ENCODE results near the gene ARL11. TPM values are rescaled to one million over a fixed set of nuclear protein-coding genes. Genes with fewer than 3 reads are reported as not detected.

Gene ARL11
- total RNA-seq, 1 donor from 2014 or later: 0.27 TPM

DNA sequence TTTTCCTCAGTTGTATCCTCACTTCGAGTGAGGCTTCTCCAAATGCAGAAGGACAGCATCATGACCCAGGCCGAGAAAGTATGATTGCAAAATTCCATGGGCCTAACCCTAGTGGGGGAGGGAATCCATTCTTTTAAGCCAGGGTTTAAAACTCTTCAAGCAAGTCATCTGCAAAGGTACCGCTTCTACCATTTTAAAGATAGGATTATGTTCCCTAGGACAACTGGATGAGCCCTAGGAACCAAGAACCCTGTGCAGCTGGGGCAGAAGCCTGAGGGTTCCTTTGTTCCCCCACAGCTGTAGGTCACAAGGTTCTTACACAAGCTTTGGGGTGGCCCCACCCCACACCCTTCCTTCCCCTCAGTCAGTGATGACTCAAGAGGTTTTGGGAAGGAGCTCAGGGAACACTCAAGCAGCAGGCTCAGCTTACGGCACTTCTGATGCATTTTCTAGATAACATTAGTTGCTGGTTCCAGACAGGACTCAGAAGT, 13.5 kb downstream of the ARL11 start:
- intact Hi-C loops (cut with DNase I): no loop called here
- peak; percentile 86 for DNase-seq (ENCODE audit: low spot score)

DNA sequence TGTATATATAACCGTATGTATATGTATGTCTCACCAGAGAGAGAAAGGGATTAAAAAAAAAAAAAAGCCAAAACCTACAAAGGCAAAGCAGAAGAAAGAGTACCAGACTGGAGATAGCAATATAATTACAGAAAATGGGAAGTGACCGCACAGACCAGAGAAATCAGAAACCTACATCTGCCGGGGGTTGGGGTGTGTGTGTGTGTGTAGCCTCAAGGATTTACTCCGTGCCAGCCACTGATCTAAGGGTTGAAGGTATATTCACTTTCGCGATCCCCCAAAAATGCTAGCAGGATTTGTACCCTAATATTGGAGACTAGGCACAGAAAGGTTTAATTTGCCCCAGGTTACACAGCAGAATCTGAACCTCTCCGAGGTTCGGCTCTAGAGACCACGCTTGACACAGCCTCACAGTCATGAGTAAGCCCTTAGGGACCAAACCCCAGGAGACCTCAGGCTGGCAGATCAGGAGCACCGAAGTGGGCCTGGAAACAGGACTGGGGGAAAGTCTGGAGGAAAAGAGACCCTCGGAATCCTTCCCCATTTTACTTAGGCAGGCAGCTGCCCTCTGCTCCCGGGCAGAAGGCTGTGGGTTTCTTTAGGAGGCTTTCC, 14.8 kb downstream of the ARL11 start:
- intact Hi-C loops (cut with DNase I): no loop called here
- no peak for DNase-seq (ENCODE audit: low spot score)

DNA sequence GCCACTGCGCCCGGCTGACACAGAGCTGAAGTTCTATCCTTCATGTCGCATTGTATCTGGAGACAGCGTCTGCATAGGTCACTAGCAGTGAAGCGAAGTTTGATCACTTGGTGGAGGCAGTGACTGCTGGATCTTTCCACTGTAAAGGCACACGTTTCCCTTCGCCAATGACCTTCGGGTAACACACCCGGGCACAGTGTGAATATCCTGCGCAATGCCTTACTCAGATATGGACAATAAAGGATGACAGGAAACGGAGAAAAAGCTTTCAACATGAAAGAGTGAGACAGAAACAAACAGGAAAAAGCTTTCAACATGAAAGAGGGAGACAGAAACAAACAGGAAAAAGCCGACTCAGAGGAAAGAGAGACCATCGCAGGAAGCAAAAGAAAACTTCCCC, 17.1 kb downstream of the ARL11 start:
- no peak for DNase-seq (ENCODE audit: low spot score)
- intact Hi-C loops (cut with DNase I): no loop called here

DNA sequence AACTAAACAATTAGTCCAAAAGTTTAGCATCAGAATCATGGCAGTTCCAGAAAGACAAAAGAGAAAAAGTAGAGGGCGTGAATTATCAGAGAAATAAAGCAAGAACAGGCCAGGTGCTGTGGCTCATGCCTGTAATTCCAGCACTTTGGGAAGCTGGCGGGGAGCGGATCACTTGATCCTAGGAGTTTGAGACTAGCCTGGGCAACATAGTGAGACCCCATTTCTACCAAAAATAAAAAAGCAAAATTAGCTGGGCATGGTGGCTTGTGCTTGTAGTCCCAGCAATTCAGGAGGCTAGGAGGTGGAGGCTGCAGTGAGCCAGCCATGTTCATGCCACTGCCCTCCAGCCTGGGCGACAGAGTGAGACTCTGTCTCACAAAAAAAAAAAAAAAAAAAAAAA, 18.4 kb downstream of the ARL11 start:
- intact Hi-C loops (cut with DNase I): no loop called here
- no peak for DNase-seq (ENCODE audit: low spot score)

- no peak for DNase-seq (ENCODE audit: low spot score)
- intact Hi-C loops (cut with DNase I): no loop called here
These were observed 21.1 kb downstream of the ARL11 start for GRCh38 chr13:49649244-49649962.

DNA sequence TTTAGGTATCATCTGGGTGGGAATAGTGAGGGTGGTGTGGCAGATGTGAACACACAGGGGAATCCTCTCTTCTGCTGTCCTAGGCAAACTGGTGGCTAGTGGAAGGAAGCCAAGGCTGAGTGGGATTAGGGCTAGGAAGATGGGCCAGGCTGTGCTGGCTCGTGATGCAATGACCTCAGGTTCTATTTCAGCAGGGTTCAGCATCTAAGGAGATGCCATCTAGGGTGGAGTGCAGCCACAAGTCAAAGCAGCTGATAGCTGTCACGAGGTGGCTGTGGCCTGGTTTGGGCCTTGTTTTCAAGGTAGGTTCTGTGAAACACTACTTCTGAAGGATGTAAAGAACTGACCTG, 21.6 kb downstream of the ARL11 start:
- DNase-seq (ENCODE audit: low spot score): no peak
- intact Hi-C loops (cut with DNase I): no loop called here

DNA sequence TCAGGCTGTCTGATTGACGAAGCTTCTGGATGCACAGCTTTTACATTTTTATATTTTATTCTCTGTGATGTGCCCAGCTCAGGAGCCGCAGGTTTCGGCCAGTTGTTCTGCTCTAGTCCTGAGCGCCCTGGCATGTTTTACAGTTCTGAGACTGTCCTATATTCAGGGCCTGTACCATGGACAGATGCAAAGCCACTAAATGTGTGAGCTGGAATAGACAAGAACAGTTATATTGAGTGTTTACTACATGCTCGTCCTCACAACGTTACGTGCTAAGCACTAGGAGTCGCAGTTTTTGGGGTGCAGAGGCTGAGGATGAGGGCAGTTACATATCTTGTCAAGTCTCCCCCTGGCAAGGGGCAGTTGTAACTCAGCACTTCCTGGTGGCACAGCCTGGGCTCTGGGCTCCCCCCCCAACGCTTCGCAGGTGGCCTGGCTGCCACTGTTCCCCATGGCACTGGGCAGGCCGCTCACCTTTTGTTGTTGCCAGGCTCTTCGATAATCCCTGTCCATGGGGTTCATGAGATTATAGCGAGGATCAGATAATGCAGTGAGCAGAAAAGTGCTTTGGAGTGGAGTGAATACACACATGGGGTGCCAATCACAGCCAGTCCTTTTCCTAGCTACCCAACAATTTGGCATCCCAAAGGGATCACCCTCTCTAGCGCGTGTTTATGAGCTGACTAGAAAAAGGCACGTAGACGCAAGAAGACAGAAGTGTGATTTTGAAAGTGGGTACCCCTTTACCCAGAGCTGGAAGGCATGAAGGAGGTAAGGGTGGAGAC, 23.5 kb downstream of the ARL11 start:
- intact Hi-C loops (cut with DNase I): no loop called here
- no peak for DNase-seq (ENCODE audit: low spot score)

GRCh38 chr13:49652355-49653305, 24.3 kb downstream of the ARL11 start:
- intact Hi-C loops (cut with DNase I): no loop called here
- DNase-seq (ENCODE audit: low spot score): no peak

DNA sequence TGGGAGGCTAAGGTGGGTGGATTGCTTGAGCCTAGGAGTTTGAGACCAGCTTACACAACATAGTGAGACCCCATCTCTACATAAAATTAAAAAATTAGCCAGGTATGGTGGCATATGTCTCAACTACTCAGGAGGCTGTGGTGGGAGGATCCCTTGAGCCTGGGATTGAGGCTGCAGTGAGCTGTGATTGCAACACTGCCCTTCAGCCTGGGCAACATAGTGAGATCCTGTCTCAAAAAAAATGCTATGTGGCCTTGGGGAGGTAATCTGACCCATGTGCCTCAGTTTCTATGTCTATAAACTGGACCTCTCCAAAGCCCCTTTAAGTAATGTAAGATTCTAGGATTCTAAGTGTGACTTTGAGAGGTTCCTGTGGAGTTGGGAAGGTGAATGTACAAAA, 25.2 kb downstream of the ARL11 start:
- intact Hi-C loops (cut with DNase I): no loop called here
- DNase-seq (ENCODE audit: low spot score): no peak

- intact Hi-C loops (cut with DNase I): no loop called here
- DNase-seq (ENCODE audit: low spot score): no peak
These were observed 25.7 kb downstream of the ARL11 start for GRCh38 chr13:49654011-49654410.

- intact Hi-C loops (cut with DNase I): no loop called here
- DNase-seq (ENCODE audit: low spot score): no peak
These were observed 27.6 kb downstream of the ARL11 start for GRCh38 chr13:49655906-49656305.

- DNase-seq (ENCODE audit: low spot score): no peak
These were observed 28.9 kb downstream of the ARL11 start for GRCh38 chr13:49657241-49657641.

GRCh38 chr13:49664606-49665005, 36.3 kb downstream of the ARL11 start:
- intact Hi-C loops (cut with DNase I): no loop called here
- no peak for DNase-seq (ENCODE audit: low spot score)

More at GRCh38 chr13:49657241-49657641, 28.9 kb downstream of the ARL11 start:
- intact Hi-C loops (cut with DNase I): no loop called here

DNA sequence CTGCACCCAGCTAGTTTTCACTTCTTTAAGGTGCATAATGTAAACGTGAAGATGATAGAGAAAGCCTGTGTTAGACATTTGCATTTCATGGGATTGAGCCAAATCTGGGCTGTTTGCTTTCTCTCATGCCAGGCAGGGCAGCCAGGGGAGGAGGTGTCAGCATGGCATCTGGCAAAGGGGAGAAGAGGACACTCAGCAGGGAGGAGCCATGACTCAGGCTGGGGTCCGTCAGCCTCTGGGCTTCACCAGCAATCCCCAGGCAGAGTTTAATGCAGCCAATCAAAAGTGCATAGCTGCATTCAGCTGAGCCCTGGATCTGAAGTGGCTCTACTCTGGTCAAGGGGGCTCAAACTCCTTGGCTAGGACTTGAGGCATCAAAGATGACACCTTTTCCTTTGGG, 39.5 kb downstream of the ARL11 start:
- intact Hi-C loops (cut with DNase I): no loop called here
- no peak for DNase-seq (ENCODE audit: low spot score)

- intact Hi-C loops (cut with DNase I): loop anchor here (1.0 kb wide), 1 partner anchor 178 kb away; no protein-coding TSS in a partner anchor
- no peak for DNase-seq (ENCODE audit: low spot score)
These were observed 41.5 kb downstream of the ARL11 start for GRCh38 chr13:49669735-49670309.

DNA sequence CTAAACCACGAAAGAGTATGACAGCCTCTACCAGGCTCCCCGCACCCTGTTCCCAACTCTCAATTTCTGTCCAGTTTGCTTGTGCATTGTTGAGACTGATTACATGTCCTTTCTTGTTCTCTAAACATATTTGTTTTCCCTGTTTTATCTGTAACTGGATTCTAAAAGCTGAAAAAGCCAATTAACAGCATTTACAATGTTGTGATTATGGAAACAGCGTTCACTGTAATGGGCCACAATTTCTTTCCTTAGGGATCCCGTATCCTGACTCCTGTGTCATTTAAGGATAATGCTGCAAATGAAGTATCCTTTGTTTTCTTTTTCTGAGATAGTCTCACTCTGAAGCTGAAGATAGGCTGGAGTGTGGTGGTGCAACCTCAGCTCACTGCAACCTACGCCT, 42.5 kb downstream of the ARL11 start:
- intact Hi-C loops (cut with DNase I): loop anchor here (1.0 kb wide), 1 partner anchor 177 kb away; no protein-coding TSS in a partner anchor
- no peak for DNase-seq (ENCODE audit: low spot score)

DNA sequence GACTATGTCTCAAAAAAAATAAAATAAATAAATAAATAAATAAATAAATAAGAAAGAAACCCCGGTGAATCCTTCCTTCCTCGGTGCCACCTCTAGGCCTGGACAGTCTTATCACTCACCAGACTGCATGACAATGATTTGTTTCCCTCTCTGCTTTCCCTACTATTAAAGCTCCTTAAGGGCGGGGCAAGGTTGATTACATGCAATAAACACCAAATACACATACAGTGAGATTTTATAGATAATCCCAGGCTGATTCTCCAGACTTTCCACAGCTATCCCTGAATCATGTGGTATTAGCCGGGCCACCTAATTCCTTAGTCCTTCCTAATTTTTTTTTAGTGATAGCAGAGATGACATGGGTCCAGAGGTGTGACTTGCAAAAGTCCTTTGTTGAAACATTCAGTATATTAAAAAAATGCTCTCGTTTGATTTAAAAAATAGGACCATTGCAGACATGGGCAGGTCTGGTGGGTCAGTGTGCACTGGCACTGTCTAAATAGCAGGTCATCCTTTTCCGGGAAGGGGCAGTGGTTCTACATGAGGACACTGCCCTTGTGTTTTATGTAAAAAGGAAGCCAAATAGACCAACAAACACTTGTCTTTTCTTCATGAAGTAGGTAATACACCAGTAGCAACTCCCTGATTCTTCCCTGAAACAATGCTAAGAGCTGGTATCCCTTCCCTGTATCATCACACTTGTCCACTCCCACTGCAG, 48.4 kb downstream of the ARL11 start:
- no peak for DNase-seq (ENCODE audit: low spot score)
- intact Hi-C loops (cut with DNase I): no loop called here

- DNase-seq (ENCODE audit: low spot score): no peak
- intact Hi-C loops (cut with DNase I): no loop called here
These were observed 50.0 kb downstream of the ARL11 start for GRCh38 chr13:49678191-49678914.
